ENCODE results near the gene FGB. TPM values are rescaled to one million over a fixed set of nuclear protein-coding genes. Genes with fewer than 3 reads are reported as not detected.

Gene FGB
- total RNA-seq, 1 donor from 2014 or later: 2.8 TPM

GRCh38 chr4:154527308-154527707 is 35.5 kb upstream of the FGB start:
- no peaks in the 10 kb centered on the region for H3K27me3 ChIP-seq (ENCODE audit: insufficient read depth, low read length)
- FAIRE-seq (no peak), DNase-seq (ENCODE audit: low read depth) (no peak)
- H3K4me1 ChIP-seq (ENCODE audit: insufficient read depth, low read length): no peaks in the 10 kb centered on the region
- no peak overlapping the region for H2AFZ ChIP-seq (ENCODE audit: low read depth, low read length)
- no peak overlapping the region for H3K27ac ChIP-seq (ENCODE audit: low read depth, low read length)
- no peaks in the 10 kb centered on the region for H3K79me2 ChIP-seq (ENCODE audit: insufficient read depth, low read length)
- peaks cover 2% of the 10 kb centered on the region for H3K9me3 Mint-ChIP-seq (ENCODE audit: unreplicated experiment)
- H3K9ac ChIP-seq (ENCODE audit: low read length): no peak overlapping the region
- H3K4me3 ChIP-seq (ENCODE audit: insufficient read depth, low read depth, low read length): no peak overlapping the region
- no peaks in the 10 kb centered on the region for H3K36me3 Mint-ChIP-seq (ENCODE audit: low read depth, unreplicated experiment)
- H3K27me3 Mint-ChIP-seq (ENCODE audit: low read depth, unreplicated experiment): peaks cover 4% of the 10 kb centered on the region
- H3K36me3 ChIP-seq (ENCODE audit: insufficient read depth, low read length): no peaks in the 10 kb centered on the region
- no peak overlapping the region for H3K27ac Mint-ChIP-seq (ENCODE audit: unreplicated experiment)
- H3K4me1 Mint-ChIP-seq (ENCODE audit: low read depth, unreplicated experiment): no peaks in the 10 kb centered on the region
- TF ChIP-seq EZH2 (IDR thresholded peaks at IDR 0.05; ENCODE audit: insufficient read depth, low read length): no peak
- TF ChIP-seq CTCF (IDR thresholded peaks at IDR 0.05; ENCODE audit: insufficient read depth, low read depth, low read length): no peak
- H3K4me2 ChIP-seq (ENCODE audit: low read length): no peak overlapping the region
- H3K4me3 Mint-ChIP-seq (ENCODE audit: unreplicated experiment): no peak overlapping the region
- H4K20me1 ChIP-seq (ENCODE audit: insufficient read depth, low read length): no peaks in the 10 kb centered on the region
- no peaks in the 10 kb centered on the region for H3K9me3 ChIP-seq (ENCODE audit: insufficient read depth, low read depth, low read length)

GRCh38 chr4:154528869-154529268 is 33.9 kb upstream of the FGB start:
- Mint-ChIP-seq H3K4me1 (ENCODE audit: low read depth, unreplicated experiment) (no peaks in the 10 kb centered on the region), H3K36me3 (ENCODE audit: low read depth, unreplicated experiment) (no peaks in the 10 kb centered on the region), H3K9me3 (ENCODE audit: unreplicated experiment) (no peaks in the 10 kb centered on the region), H3K27me3 (ENCODE audit: low read depth, unreplicated experiment) (peaks cover 2% of the 10 kb centered on the region), H3K27ac (ENCODE audit: unreplicated experiment) (no peak overlapping the region), H3K4me3 (ENCODE audit: unreplicated experiment) (no peak overlapping the region)
- TF ChIP-seq CTCF (IDR thresholded peaks at IDR 0.05; ENCODE audit: insufficient read depth, low read depth, low read length): no peak
- no peak for TF ChIP-seq EZH2 (IDR thresholded peaks at IDR 0.05; ENCODE audit: insufficient read depth, low read length)
- no peaks in the 10 kb centered on the region for H3K79me2 ChIP-seq (ENCODE audit: insufficient read depth, low read length)
- H3K4me2 ChIP-seq (ENCODE audit: low read length): no peak overlapping the region
- no peak overlapping the region for H3K27ac ChIP-seq (ENCODE audit: low read depth, low read length)
- H3K9ac ChIP-seq (ENCODE audit: low read length): no peak overlapping the region
- H3K27me3 ChIP-seq (ENCODE audit: insufficient read depth, low read length): no peaks in the 10 kb centered on the region
- FAIRE-seq (no peak), DNase-seq (ENCODE audit: low read depth) (no peak)
- H3K36me3 ChIP-seq (ENCODE audit: insufficient read depth, low read length): no peaks in the 10 kb centered on the region
- no peak overlapping the region for H3K4me3 ChIP-seq (ENCODE audit: insufficient read depth, low read depth, low read length)
- H2AFZ ChIP-seq (ENCODE audit: low read depth, low read length): no peak overlapping the region
- no peaks in the 10 kb centered on the region for H3K9me3 ChIP-seq (ENCODE audit: insufficient read depth, low read depth, low read length)
- H3K4me1 ChIP-seq (ENCODE audit: insufficient read depth, low read length): no peaks in the 10 kb centered on the region
- H4K20me1 ChIP-seq (ENCODE audit: insufficient read depth, low read length): no peaks in the 10 kb centered on the region

- Histone ChIP-seq H3K27me3 (ENCODE audit: insufficient read depth, low read length) (no peaks in the 10 kb centered on the region), H3K4me1 (ENCODE audit: insufficient read depth, low read length) (no peaks in the 10 kb centered on the region), H3K9ac (ENCODE audit: low read length) (no peak overlapping the region), H2AFZ (ENCODE audit: low read depth, low read length) (no peak overlapping the region), H4K20me1 (ENCODE audit: insufficient read depth, low read length) (no peaks in the 10 kb centered on the region), H3K27ac (ENCODE audit: low read depth, low read length) (no peak overlapping the region), H3K79me2 (ENCODE audit: insufficient read depth, low read length) (no peaks in the 10 kb centered on the region), H3K4me3 (ENCODE audit: insufficient read depth, low read depth, low read length) (no peak overlapping the region), H3K36me3 (ENCODE audit: insufficient read depth, low read length) (no peaks in the 10 kb centered on the region), H3K4me2 (ENCODE audit: low read length) (no peak overlapping the region), H3K9me3 (ENCODE audit: insufficient read depth, low read depth, low read length) (no peaks in the 10 kb centered on the region)
- FAIRE-seq (no peak), DNase-seq (ENCODE audit: low read depth) (peak; percentile 30)
- Mint-ChIP-seq H3K4me1 (ENCODE audit: low read depth, unreplicated experiment) (no peaks in the 10 kb centered on the region), H3K27me3 (ENCODE audit: low read depth, unreplicated experiment) (peaks cover 1% of the 10 kb centered on the region), H3K36me3 (ENCODE audit: low read depth, unreplicated experiment) (no peaks in the 10 kb centered on the region), H3K4me3 (ENCODE audit: unreplicated experiment) (no peak overlapping the region), H3K27ac (ENCODE audit: unreplicated experiment) (no peak overlapping the region), H3K9me3 (ENCODE audit: unreplicated experiment) (no peaks in the 10 kb centered on the region)
- no peak for TF ChIP-seq EZH2 (IDR thresholded peaks at IDR 0.05; ENCODE audit: insufficient read depth, low read length)
- no peak for TF ChIP-seq CTCF (IDR thresholded peaks at IDR 0.05; ENCODE audit: insufficient read depth, low read depth, low read length)
These were observed 32.9 kb upstream of the FGB start for GRCh38 chr4:154529728-154530519.
